ENCODE measurements around the gene GALNT18.

GALNT18 gene

GRCh38 chr11:11624204-11624603, 2.4 kb upstream of the GALNT18 start:
- DNase-seq = no peak

GRCh38 chr11:11622772-11623171, 967 bp upstream of the GALNT18 start:
- DNase-seq = no peak

- DNase-seq = no peak
Observed at GRCh38 chr11:11622340-11622706, 518 bp upstream of the GALNT18 start.

- peak; percentile 14 for DNase-seq
Observed at GRCh38 chr11:11620921-11621572, 758 bp downstream of the GALNT18 start.

DNA sequence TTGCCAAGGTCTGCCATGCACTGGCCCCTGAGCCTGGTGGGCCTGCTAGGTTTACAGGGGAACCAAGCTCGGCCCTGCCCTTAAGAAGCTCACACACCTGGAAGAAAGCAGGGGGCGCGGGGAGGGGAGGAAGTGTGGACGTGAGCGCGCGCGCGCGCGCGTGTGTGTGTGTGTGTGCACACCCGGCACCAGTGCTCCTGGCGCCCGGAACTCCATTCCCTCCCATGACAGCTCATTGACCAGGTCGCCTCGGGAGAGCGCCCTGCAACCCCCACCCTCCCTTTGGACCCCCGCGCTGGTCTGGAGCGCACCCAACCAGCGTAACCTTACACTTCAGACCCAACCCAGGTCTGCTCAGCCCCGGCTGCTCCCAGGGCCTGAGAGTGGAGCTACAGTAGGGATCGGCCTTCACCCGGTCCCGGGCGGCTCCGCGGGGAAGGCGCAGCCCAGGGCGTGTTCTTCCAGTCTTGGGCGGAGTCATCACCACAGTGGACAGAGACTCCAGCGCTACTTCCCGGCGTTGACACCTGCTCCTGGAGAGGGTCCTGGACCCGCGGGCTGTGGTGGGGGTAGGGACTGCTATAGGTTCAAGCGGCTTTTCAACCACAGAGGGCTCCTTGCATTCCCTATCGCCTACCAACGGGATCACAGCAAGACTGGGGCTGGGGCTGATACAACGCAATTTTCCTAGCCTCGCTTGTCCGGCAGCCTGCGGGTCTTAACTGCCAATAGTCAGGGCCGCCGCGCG, 1.5 kb downstream of the GALNT18 start:
- no peak for DNase-seq

DNA sequence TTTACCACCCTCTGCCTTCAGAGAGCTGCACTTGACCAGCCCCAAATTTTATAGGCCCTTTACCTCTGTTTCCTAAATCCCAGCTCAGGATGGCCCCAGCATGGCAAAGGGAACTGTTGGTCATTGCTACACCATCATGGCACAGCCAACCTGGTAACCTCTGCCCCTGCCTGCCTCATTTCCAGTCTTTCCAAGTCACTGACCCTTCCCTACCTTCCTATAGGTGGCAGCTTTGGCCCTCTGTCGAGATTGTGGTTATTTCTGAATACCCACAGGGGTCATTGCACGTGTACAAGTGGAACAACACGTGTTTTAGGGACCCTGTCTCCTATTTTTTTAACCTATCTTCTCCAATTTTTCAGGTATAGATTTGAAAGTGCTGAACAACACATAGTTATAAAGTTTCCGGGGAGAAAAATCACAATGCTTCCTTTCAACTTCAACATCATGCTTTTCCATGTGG, 2.8 kb downstream of the GALNT18 start:
- DNase-seq = no peak

DNA sequence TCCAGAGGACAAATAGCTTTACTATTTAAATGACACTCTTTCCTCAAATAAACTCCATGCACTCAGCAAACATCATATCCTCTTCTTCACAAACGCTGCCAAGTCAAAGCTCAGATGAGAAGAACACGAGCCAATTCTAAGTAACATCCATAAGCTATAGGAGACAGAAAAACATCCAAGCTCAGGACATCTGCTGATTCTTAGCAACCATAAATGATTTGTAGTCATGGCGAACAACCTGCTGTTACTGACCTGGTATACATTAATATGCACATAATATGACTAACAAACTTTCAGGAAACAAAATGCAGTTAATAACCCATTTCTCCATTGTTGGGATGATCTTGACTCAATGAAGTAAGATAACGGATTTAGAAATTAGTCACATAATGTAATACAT, 6.7 kb downstream of the GALNT18 start:
- DNase-seq = no peak

- DNase-seq = no peak
Observed at GRCh38 chr11:11612439-11612838, 9.4 kb downstream of the GALNT18 start.

DNA sequence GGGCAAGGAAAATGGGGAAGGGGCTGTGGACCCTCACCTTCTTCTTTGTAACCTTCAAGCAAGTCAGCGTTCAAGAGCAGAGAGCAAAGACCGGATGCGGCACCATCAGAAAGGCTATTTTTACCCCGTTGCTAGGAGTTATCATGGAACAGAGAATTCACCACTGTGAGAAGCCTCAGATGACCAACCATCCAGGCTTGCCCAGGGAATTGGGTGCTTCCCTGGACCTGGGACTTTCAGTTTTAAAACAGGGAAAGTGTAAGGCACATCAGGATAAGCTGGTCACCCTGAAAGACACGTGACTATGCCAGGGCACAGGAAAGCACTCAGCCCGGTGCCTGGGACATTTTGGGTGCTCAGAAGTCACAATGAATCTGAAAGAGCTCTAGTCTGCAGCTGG, 10.4 kb downstream of the GALNT18 start:
- no peak for DNase-seq

DNA sequence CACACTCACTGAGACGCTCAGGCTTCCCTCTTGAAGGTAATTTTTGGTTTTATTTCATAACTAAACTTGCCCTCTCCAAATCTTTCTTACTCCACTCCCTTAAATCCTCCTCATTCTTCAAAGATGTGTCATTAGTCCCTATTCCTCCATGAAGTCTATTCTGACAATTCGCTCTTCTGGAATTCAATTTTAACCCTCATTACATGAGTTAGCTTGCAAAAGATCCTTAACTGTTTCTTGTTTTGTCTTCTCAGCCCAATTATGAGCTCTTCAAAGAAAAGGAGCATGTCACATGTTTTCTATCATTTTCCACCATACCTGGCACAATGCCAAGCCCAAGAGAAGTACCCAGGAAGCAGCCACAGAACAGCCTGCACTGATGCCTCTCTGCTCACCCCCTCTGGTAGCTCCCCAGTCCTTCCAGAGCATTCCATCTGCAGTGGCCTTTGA, 13.0 kb downstream of the GALNT18 start:
- peak; percentile 65 for DNase-seq

- DNase-seq = no peak
Observed at GRCh38 chr11:11607772-11608171, 14.0 kb downstream of the GALNT18 start.

- no peak for DNase-seq
Observed at GRCh38 chr11:11605821-11606450, 15.9 kb downstream of the GALNT18 start.

DNA sequence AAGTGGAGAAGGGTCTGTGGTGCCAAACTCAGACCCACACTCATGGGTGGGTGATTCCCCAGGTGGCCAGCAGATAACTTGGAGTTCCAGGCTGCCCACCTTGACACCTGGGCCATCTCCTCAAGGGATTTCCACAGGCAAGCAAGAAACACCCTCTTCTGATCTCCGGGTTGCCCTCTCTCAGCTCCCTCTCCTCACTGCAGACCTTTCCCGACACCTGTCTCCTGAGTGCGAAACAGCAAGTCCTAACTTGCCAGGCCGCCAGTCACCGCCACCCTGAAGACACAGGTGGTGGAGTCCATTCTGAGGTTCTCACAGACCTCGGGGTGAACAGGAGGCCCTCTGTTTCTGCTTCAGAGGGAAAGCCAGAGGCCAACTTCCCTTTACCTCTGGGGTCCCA, 16.6 kb downstream of the GALNT18 start:
- DNase-seq = no peak

DNA sequence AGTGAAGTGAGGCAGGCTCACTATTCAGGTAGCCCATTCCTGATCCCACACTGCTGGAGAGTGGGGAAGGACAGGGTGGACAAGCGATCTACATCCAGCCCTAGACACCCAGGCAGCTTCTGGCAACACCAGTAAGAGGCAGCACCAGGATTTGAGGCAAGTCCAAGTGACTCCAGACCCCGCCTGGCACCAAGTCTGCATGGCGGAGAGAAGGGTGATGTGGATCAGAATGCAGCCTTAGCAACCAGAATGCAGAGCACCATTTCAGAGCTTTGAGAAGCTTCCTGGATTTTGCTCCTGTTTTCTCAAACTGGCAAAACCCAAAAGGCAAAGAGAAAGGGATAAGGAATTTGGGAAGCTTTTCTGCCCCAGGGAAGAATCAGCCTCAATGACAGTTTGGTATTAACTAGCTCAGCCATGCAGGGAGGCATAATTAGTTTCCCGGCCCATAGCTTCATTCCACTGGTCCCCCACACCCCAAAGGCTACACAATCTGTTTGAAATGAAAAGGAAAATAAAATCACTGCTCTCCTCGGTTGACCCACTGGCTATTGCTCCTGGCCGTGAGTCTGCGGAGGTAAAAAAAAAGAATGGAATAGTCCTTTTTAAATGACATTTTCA, 17.3 kb downstream of the GALNT18 start:
- DNase-seq = no peak

GRCh38 chr11:11602011-11602410, 19.8 kb downstream of the GALNT18 start:
- no peak for DNase-seq

- no peak for DNase-seq
Observed at GRCh38 chr11:11600288-11600687, 21.5 kb downstream of the GALNT18 start.

DNA sequence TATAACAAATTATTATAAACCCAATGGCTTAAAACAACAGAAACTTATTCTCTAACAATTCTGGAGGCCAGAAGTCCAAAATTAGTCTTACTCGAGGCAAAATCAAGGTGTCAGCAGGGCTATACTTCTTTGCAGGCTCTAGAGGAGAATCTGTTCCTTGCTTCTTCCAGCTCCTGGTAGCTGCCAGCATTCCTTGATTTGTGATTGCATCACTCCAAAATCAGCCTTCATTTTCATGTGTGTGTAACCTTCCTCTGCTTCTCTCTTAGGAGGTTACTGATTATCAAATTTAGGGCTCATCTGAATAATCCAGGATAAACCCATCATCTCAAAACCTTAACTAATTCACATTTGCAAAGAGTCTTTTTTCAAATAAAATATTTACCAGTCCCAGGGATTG, 23.6 kb downstream of the GALNT18 start:
- no peak for DNase-seq

DNA sequence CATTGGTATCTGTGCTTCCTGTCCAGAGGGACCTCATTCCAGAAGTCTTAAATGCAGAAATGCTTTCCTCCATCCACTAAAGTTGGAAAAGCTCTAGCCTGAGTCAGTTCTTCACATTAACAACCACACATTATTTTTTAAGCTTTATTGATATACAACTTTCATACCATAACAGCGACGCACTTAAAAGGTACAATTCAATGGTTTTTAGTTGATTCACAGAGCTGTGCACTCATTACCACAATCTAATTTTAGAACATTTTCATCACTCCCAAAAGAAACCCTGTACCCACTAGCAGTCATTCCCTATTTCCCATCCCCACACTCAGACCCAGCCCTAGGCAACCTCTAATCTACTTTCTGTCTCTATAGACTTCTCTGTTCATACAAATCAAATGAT, 27.6 kb downstream of the GALNT18 start:
- no peak for DNase-seq

GRCh38 chr11:11592146-11592684, 29.6 kb downstream of the GALNT18 start:
- DNase-seq = no peak

DNA sequence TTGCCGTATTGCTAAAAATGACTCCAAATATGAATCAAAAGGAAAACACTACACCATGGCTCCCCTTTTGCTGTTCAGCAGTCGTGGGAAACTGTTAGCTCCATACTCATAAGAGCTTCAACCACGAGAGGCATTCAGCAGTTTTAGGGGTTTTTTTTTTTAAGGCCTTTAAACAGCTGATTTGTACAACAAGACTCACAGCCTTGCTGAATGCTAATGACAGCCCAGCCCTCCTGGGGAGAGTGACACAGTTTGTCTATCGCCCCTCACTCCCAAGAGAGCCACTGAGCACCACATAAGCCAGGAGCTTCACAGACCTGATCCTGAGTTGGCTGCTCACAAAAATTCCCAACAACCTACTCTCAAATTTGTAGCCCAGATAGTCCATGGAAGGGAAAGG, 32.4 kb downstream of the GALNT18 start:
- DNase-seq = no peak

DNA sequence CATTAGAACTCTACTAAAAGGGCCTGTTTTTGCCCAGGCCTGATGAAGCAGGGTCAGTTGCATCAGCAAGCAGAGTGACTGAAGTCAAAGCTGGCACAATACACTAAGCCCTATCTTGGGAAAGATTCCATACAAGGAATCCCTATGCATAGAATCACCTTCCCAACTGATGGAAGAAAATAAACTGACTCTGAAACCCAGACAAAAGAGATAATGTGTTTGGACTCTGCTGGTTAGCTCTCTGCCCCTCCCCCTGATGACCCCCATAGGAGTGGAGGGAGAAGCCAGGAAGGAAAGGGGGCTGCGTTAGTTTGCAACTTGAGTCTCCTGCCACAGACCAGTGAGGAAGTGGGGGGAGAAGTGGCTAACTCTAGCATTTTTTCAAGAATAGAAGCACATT, 32.9 kb downstream of the GALNT18 start:
- DNase-seq = no peak

DNA sequence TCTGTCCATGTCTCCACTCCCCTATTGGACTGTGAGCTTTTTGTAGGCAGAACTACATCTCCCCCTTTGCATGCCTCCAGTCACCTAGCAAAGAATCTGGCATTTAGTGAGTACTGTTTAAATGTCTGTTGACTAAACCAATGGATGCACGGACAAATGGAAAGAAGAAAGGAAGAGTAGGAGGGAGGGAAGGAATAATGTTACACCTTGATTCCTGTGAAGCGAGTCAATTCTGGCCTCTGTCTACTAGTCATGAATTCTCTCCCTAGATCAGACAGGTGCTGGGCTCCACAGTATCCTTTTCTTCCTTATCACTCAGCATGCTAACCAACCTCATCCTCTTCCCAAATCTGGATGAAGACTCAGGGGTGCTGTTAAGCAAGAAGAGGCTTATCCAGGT, 33.6 kb downstream of the GALNT18 start:
- DNase-seq = no peak

DNA sequence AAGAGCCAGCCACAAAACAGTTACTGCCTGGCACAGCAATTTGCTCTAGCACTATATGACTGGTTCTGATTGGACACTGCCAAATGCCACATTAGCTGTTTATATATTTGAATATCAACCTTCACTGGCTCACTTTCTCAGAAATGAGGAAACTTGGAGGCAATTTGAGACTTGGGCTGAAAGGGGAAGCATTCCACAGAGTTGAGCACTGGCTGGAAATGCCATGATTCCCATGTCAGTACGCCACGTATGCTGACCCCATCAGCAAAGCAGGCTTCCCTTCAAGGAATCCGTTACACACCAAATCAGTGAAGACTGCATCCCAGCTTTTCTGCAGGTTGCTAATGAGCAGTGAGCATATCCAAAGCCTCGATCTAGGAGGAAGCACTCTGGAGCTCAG, 34.7 kb downstream of the GALNT18 start:
- DNase-seq = peak; percentile 37
